ENCODE measurements around the gene COG7. TPM values are rescaled to one million over a fixed set of nuclear protein-coding genes. Genes with fewer than 3 reads are reported as not detected.
A peak's percentile ranks its signal among the peaks of the same experiment; 100 is the strongest.

COG7 gene
- total RNA-seq, 1 experiment from 2014 or later = 22.6 TPM

DNA sequence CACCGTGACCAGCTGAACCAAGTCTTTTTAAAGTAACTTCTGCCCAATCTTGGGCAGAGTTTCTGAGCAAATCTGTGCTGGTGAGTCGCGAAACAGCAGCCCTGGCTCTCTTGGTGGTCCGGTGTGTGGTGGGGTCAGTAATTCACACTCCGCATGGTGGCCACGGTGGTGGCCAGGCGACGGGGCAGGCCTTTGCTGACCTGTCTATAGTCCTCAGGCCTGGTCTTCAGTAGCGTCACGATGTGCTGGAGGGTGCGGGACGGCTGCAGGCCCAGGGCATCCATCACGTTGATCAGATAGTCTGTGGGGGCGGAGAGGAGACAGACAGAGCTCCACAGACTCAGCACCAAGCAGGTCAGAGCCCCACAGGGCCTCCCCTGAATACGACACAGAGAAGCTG, 64.2 kb downstream of the COG7 start (continued):
- TF ChIP-seq E2F1 (CRISPR knock-in tag; IDR thresholded peaks at IDR 0.05) (no peak), NFE2L1 (CRISPR knock-in tag; IDR thresholded peaks at IDR 0.05) (no peak), ATF6 (CRISPR knock-in tag; IDR thresholded peaks at IDR 0.05) (no peak), EMX1 (CRISPR knock-in tag; IDR thresholded peaks at IDR 0.05) (no peak), ZNF396 (CRISPR knock-in tag; IDR thresholded peaks at IDR 0.05; ENCODE audit: borderline replicate concordance) (no peak), FOXJ3 (CRISPR knock-in tag; IDR thresholded peaks at IDR 0.05; ENCODE audit: borderline replicate concordance) (no peak), ZNF263 (CRISPR knock-in tag; IDR thresholded peaks at IDR 0.05; ENCODE audit: low read depth) (no peak), ZNF121 (CRISPR knock-in tag; IDR thresholded peaks at IDR 0.05) (no peak), MAX (CRISPR knock-in tag; IDR thresholded peaks at IDR 0.05) (no peak)
- TF ChIP-seq, protein P1, sequence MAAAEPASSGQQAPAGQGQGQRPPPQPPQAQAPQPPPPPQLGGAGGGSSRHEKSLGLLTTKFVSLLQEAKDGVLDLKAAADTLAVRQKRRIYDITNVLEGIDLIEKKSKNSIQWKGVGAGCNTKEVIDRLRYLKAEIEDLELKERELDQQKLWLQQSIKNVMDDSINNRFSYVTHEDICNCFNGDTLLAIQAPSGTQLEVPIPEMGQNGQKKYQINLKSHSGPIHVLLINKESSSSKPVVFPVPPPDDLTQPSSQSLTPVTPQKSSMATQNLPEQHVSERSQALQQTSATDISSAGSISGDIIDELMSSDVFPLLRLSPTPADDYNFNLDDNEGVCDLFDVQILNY (CRISPR knock-in tag; IDR thresholded peaks at IDR 0.05) = no peak
- TF ChIP-seq, protein P2, sequence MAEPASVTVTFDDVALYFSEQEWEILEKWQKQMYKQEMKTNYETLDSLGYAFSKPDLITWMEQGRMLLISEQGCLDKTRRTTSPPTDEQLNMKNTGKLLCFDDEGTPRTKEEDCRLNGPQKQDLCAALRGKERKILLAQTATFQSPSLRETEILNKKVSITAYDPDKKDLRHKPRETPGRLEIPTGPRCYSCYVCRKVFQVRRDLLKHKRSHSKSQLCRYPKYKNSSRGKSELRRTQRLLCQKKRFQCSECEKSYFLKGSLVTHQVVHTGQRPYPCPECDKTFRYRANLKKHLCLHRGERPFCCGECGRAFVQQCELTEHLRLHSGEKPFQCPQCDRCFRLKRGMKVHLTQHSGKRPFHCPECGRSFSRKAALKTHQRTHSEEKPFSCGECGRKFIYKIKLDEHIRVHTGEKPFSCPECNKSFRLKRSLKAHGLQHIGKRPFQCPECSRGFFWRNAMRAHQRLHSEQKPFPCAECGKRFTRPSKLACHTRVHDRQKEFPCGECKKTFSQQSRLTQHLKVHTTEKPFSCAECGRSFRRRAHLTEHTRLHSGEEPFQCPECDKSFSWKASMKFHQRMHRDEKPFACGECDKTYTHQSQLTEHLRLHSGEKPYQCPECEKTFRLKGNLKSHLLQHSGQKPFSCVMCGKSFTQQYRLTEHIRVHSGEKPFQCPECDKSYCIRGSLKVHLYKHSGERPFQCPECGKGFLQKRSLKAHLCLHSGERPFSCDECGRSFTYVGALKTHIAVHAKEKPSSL (CRISPR knock-in tag; conservative IDR thresholded peaks at IDR 0.05) = no peak
- TF ChIP-seq, protein P3, sequence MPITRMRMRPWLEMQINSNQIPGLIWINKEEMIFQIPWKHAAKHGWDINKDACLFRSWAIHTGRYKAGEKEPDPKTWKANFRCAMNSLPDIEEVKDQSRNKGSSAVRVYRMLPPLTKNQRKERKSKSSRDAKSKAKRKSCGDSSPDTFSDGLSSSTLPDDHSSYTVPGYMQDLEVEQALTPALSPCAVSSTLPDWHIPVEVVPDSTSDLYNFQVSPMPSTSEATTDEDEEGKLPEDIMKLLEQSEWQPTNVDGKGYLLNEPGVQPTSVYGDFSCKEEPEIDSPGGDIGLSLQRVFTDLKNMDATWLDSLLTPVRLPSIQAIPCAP (CRISPR knock-in tag; IDR thresholded peaks at IDR 0.05) = no peak

DNA sequence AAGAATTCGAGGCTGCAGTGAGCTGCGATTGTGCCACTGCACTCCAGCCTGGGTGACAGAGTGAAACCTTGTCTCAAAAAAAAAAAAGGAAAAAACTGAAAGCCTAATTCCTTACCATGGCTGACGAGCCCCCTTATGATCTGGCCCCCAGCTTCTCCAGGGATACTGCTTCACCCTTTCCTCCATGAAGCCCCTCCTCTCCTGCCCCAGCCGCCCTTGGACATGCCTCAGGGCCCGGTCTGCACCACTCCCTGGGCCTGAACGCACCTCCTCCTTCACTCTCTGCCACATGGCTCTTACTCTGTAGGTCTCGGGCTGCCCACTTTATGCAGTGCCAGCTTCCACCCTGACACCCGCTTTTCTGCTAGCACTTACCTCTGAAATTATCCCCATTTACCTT, 65.3 kb downstream of the COG7 start:
- DNase-seq (ENCODE audit: low spot score) = no peak

More for the DNA sequence above, 65.3 kb downstream of the COG7 start:
- ChIA-PET POLR2A (no interaction called here), CTCF (interaction anchor here (0.8 to 0.9 kb wide), 2 partner anchors 14 to 48 kb away, joined by 3 to 4 read pairs; no protein-coding TSS in a partner anchor)
- ATAC-seq = no peak
- Mint-ChIP-seq H3K36me3 (peaks cover 18% of the 10 kb centered on the region), H3K4me3 (no peak overlapping the region), H3K4me1 (no peaks in the 10 kb centered on the region), H3K9me3 (no peaks in the 10 kb centered on the region), H3K27me3 (ENCODE audit: low read depth) (no peaks in the 10 kb centered on the region), H3K27ac (peak overlapping the region; percentile 69)
- no peak for TF ChIP-seq ARID4B (CRISPR knock-in tag; IDR thresholded peaks at IDR 0.05; ENCODE audit: borderline replicate concordance)
